ENCODE results near the gene IL5RA.

IL5RA gene

GRCh38 chr3:3031326-3031725 lies 78.8 kb downstream of the IL5RA start:
- TF ChIP-seq CTCF (IDR thresholded peaks at IDR 0.05; ENCODE audit: extremely low read depth, missing control alignments): no peak
- no peak for DNase-seq (ENCODE audit: low spot score)

DNA sequence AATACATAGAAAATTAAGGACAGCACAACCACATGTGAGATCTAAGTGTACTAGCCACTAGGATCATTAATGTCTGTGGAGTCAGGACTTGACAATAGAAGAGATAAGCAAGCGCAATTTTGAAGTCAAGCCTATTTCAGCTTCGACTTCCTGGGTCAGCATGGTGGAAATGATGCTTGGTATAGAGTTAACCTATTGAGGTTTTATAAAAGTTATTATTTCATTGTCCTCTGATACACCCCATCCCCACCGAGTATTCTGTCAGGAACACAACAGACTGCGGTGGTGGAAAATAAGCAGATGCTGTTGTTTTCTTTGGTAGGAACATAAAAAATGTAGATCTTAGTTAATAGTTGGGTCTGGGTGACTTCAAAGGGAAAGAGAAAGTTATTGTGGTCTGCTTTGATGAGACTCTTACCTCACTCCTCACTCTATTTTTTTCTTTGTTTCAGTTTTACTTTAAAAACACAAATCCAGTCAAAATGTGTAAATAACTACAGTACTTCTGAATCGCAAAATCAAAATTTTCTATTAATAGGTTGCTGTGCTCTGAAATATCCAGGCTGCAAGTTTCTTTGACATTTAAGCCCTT lies 82.1 kb downstream of the IL5RA start:
- no peak for TF ChIP-seq CTCF (IDR thresholded peaks at IDR 0.05; ENCODE audit: extremely low read depth, missing control alignments)
- peak; percentile 60 for DNase-seq (ENCODE audit: low spot score)

- TF ChIP-seq CTCF (IDR thresholded peaks at IDR 0.05; ENCODE audit: extremely low read depth, missing control alignments): no peak
- DNase-seq (ENCODE audit: low spot score): no peak
Measured at GRCh38 chr3:3023111-3023745, 86.9 kb downstream of the IL5RA start.

DNA sequence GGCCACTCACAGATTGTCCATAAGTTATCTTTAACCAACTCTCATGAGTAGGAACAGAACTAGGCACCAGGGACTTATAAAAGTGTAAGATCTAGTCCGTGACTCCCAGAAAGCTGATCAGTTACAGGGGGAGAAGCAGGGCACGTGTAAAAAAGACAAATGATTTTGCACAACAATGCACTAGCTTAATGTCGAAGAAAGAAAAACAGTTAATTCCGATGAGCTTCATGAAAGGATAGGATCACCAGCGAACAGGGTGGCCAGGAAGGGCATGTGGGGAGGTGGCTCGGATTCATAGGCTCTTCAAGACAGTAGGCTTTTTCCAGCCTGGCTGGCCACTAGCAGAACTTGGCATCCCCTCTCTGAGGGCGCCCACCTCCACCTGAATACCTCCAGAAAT lies 90.0 kb downstream of the IL5RA start:
- DNase-seq (ENCODE audit: low spot score): no peak
- no peak for TF ChIP-seq CTCF (IDR thresholded peaks at IDR 0.05; ENCODE audit: extremely low read depth, missing control alignments)

All from GM20000 (cell line).